DMS79 (cell line): ENCODE data around the gene CDC34.

Source experiments
- DNase-seq: peaks from one replicate; lab custom pipeline; 2025; lab: John Stamatoyannopoulos, UW

The CDC34 gene

GRCh38 chr19:542173-542866 lies 10.8 kb downstream of the CDC34 start:
- no peak for DNase-seq

- no peak for DNase-seq
Measured at GRCh38 chr19:543910-544608, 12.5 kb downstream of the CDC34 start, which contains the start of gene GZMM. Gene GZMM, plus strand, starts transcription at chr19:544053. Its CDS starts 19 bp downstream, at chr19:544072.

- DNase-seq = no peak
Measured at GRCh38 chr19:547117-547516, 15.6 kb downstream of the CDC34 start.

- DNase-seq = no peak
Measured at GRCh38 chr19:547836-548720, 16.5 kb downstream of the CDC34 start.

GRCh38 chr19:548886-549830 lies 17.6 kb downstream of the CDC34 start:
- no peak for DNase-seq

- DNase-seq = no peak
Measured at GRCh38 chr19:554817-555216, 23.3 kb downstream of the CDC34 start.

- no peak for DNase-seq
Measured at GRCh38 chr19:555474-555808, 23.9 kb downstream of the CDC34 start.

- no peak for DNase-seq
Measured at GRCh38 chr19:556611-557382, 25.2 kb downstream of the CDC34 start.

- no peak for DNase-seq
Measured at GRCh38 chr19:558770-559439, 27.3 kb downstream of the CDC34 start.

GRCh38 chr19:560121-560520 lies 28.6 kb downstream of the CDC34 start:
- no peak for DNase-seq

GRCh38 chr19:566403-566802 lies 34.8 kb downstream of the CDC34 start:
- no peak for DNase-seq

GRCh38 chr19:566844-567243 lies 35.3 kb downstream of the CDC34 start:
- no peak for DNase-seq

- no peak for DNase-seq
Measured at GRCh38 chr19:567296-567900, 35.8 kb downstream of the CDC34 start.

GRCh38 chr19:570251-570686 lies 38.7 kb downstream of the CDC34 start:
- no peak for DNase-seq

- peak; percentile 78 for DNase-seq
Measured at GRCh38 chr19:570937-571565, 39.5 kb downstream of the CDC34 start.

- peak; percentile 46 for DNase-seq
Measured at GRCh38 chr19:571566-571974, 40.0 kb downstream of the CDC34 start.

GRCh38 chr19:572140-572742 lies 40.7 kb downstream of the CDC34 start, which contains the start of gene BSG:
Gene BSG, plus strand, starts transcription at chr19:572596. Its CDS starts 39 bp downstream, at chr19:572635.
- DNase-seq = peak; percentile 92

- peak; percentile 34 for DNase-seq
Measured at GRCh38 chr19:572743-573518, 41.4 kb downstream of the CDC34 start.
